ENCODE results near the gene OR2A25.

The OR2A25 gene

GRCh38 chr7:144027974-144028373, 41.6 kb upstream of the OR2A25 start:
- no peak for DNase-seq (ENCODE audit: low spot score)
- TF ChIP-seq CTCF (IDR thresholded peaks at IDR 0.05; ENCODE audit: extremely low read depth, missing control alignments): no peak

- no peak for DNase-seq (ENCODE audit: low spot score)
- TF ChIP-seq CTCF (IDR thresholded peaks at IDR 0.05; ENCODE audit: extremely low read depth, missing control alignments): no peak
Measured at GRCh38 chr7:144028547-144028946, 41.1 kb upstream of the OR2A25 start.

- TF ChIP-seq CTCF (IDR thresholded peaks at IDR 0.05; ENCODE audit: extremely low read depth, missing control alignments): no peak
- no peak for DNase-seq (ENCODE audit: low spot score)
Measured at GRCh38 chr7:144032516-144032915, 37.1 kb upstream of the OR2A25 start.

- DNase-seq (ENCODE audit: low spot score): no peak
- no peak for TF ChIP-seq CTCF (IDR thresholded peaks at IDR 0.05; ENCODE audit: extremely low read depth, missing control alignments)
Measured at GRCh38 chr7:144032985-144033709, 36.5 kb upstream of the OR2A25 start.

GRCh38 chr7:144035385-144035784, 34.2 kb upstream of the OR2A25 start:
- TF ChIP-seq CTCF (IDR thresholded peaks at IDR 0.05; ENCODE audit: extremely low read depth, missing control alignments): no peak
- no peak for DNase-seq (ENCODE audit: low spot score)

GRCh38 chr7:144036302-144036885, 33.2 kb upstream of the OR2A25 start:
- no peak for DNase-seq (ENCODE audit: low spot score)
- TF ChIP-seq CTCF (IDR thresholded peaks at IDR 0.05; ENCODE audit: extremely low read depth, missing control alignments): no peak

GRCh38 chr7:144037414-144038035, 32.1 kb upstream of the OR2A25 start:
- no peak for DNase-seq (ENCODE audit: low spot score)
- TF ChIP-seq CTCF (IDR thresholded peaks at IDR 0.05; ENCODE audit: extremely low read depth, missing control alignments): no peak
